ENCODE results near the gene LTF.

DNA sequence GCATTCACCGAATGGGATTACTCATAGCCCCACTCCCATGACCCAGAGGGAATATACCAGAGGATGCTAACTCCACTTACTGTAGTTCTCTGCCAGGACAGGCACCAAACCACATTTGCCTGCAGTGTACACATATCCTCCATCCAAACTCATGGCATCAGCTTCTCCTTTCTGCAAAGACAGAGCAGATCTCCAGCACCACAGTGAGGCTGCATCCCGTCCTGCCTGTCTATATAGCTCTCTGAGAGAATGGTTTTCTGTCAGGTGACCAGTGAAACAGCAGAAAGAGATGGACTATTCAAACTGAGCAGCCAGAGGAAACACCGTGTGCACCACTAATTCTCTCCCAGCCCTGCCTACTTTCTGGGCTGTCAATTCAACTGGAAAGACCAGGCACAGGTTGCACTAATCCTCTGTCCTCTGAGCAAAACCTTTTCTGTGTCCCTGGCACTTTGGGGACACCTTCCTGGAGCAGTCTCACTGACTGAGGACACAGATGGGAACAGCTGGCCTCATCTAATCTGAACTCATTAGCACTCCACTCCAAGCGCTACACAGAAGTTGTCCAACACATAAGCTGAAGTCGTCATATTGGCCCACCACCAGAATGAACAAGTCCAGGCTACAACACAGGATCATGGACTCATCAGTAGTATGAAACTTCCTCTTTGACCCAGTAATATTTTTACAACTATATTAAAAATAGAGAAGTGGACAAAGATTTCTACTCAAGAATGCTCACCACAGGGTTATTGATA, 17.3 kb downstream of the LTF start:
- TF ChIP-seq CTCF (IDR thresholded peaks at IDR 0.05) (no peak), EZH2 (IDR thresholded peaks at IDR 0.05; ENCODE audit: borderline replicate concordance, insufficient read depth, low read depth, low read length, poor library complexity, severe bottlenecking) (no peak)
